ENCODE results near the gene CCL16.
"Not testable (repeated sequence)": the region's sequence is repeated elsewhere in the genome, so short reads cannot be mapped to it uniquely, and the experiment has no call there.

The CCL16 gene

GRCh38 chr17:36016555-36016954 is 35.3 kb upstream of the CCL16 start:
- DNase-seq (ENCODE audit: low spot score): no peak
- in situ Hi-C loops (cut with MboI; ENCODE audit: low sequenced_read_pairs, unreplicated experiment): no loop called here
- TF ChIP-seq, protein P1, sequence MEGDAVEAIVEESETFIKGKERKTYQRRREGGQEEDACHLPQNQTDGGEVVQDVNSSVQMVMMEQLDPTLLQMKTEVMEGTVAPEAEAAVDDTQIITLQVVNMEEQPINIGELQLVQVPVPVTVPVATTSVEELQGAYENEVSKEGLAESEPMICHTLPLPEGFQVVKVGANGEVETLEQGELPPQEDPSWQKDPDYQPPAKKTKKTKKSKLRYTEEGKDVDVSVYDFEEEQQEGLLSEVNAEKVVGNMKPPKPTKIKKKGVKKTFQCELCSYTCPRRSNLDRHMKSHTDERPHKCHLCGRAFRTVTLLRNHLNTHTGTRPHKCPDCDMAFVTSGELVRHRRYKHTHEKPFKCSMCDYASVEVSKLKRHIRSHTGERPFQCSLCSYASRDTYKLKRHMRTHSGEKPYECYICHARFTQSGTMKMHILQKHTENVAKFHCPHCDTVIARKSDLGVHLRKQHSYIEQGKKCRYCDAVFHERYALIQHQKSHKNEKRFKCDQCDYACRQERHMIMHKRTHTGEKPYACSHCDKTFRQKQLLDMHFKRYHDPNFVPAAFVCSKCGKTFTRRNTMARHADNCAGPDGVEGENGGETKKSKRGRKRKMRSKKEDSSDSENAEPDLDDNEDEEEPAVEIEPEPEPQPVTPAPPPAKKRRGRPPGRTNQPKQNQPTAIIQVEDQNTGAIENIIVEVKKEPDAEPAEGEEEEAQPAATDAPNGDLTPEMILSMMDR (IDR thresholded peaks at IDR 0.05; ENCODE audit: borderline replicate concordance, control extremely low read depth, extremely low read depth, insufficient read depth, missing control alignments): no peak

DNA sequence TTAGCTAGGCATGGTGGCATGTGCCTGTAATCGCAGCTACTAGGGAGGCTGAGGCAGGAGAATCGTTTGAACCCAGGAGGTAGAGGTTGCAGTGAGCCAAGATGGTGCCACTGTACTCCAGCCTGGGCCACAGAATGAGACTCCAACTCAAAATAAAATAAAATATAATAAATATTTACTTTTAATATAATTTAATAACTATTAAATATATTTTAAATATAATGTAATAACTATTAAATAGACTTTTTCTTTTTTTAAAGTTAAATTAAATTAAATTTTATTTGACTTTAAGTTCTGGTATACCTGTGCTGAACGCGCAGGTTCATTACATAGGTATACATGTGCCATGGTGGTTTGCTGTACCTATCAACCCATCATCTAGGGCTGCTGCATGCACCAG is 34.6 kb upstream of the CCL16 start:
- in situ Hi-C loops (cut with MboI; ENCODE audit: low sequenced_read_pairs, unreplicated experiment); DNase-seq (ENCODE audit: low spot score): not testable (repeated sequence)

DNA sequence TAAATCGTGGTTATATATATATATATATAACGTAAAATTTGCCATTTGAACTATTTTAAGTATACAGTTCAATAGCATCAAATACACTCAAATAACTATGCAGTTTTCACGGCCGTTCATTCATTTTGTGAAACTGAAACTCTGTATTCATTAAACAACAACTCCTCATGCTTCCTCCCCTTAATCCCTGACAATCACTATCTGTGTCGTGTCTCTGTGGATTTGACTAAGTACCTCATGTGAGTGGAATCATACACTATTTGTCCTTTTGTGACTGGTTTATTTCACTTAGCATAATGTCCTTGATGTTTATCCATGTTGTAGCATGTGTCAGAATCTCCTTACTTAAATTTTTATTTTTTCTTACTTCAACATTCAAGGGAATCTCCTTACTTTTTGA is 33.6 kb upstream of the CCL16 start:
- in situ Hi-C loops (cut with MboI; ENCODE audit: low sequenced_read_pairs, unreplicated experiment): no loop called here
- no peak for DNase-seq (ENCODE audit: low spot score)
- TF ChIP-seq, protein P1 (IDR thresholded peaks at IDR 0.05; ENCODE audit: borderline replicate concordance, control extremely low read depth, extremely low read depth, insufficient read depth, missing control alignments): no peak

GRCh38 chr17:36011201-36011600 is 29.9 kb upstream of the CCL16 start:
- no peak for DNase-seq (ENCODE audit: low spot score)
- TF ChIP-seq, protein P1 (IDR thresholded peaks at IDR 0.05; ENCODE audit: borderline replicate concordance, control extremely low read depth, extremely low read depth, insufficient read depth, missing control alignments): no peak
- in situ Hi-C loops (cut with MboI; ENCODE audit: low sequenced_read_pairs, unreplicated experiment): no loop called here

DNA sequence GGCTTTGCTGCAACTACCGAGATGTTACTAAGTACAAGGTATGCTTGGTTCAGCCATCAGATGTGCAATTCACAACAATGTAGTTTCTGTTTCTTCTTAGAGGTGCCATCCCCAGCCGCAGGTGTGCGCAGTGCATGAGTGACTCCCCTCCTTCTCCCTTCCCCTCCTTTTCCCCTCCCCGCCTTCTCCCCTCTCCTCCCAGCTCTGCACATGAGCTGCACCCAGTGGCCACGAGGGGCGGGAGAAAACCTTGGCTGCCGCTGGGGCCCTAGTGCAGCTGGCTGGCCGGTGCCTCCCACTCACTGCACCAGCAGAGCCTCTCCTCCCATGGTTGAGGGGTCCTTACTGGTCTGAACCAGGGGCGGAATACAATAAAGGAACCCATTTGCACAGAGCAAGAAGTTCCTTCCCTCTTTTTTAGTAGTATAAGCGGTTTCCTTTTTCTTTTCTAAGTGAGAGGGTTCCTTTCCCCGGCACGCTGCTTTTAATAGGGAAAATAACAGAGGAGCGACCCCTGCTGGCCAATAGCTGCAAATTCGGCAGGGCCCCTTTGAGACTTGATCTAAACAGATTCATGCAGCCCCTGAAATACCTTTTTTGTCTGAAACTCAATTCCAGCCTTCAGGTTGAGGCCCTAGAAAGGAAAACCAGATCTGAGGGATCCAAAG is 27.8 kb upstream of the CCL16 start:
- TF ChIP-seq, protein P1 (IDR thresholded peaks at IDR 0.05; ENCODE audit: borderline replicate concordance, control extremely low read depth, extremely low read depth, insufficient read depth, missing control alignments): peak; percentile 31
- DNase-seq (ENCODE audit: low spot score): no peak
- in situ Hi-C loops (cut with MboI; ENCODE audit: low sequenced_read_pairs, unreplicated experiment): no loop called here

DNA sequence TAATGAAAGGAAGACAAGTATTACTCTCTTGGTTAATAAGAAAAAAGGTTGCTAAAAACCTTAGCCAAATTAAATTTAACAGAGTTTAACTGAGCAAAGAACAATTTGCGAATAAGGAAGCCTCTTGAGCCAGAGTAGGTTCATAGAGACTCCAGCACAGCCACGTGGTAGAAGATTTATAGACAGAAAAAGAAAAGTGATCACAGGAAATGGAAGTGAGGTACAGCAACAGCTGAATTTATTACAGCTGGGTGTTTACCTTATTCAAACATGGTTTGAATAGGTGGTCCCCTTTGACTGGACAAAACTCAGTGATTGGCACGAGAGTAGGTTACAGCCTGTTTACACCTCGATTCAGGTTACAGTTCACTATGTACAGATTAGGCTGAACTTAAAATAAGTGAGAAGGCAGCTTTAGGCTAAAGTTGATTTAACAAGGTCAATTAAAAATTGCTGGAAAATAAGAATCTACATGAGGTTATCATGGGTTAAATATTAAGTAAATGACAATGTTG is 23.4 kb upstream of the CCL16 start:
- in situ Hi-C loops (cut with MboI; ENCODE audit: low sequenced_read_pairs, unreplicated experiment): no loop called here
- TF ChIP-seq, protein P1 (IDR thresholded peaks at IDR 0.05; ENCODE audit: borderline replicate concordance, control extremely low read depth, extremely low read depth, insufficient read depth, missing control alignments): no peak
- no peak for DNase-seq (ENCODE audit: low spot score)

DNA sequence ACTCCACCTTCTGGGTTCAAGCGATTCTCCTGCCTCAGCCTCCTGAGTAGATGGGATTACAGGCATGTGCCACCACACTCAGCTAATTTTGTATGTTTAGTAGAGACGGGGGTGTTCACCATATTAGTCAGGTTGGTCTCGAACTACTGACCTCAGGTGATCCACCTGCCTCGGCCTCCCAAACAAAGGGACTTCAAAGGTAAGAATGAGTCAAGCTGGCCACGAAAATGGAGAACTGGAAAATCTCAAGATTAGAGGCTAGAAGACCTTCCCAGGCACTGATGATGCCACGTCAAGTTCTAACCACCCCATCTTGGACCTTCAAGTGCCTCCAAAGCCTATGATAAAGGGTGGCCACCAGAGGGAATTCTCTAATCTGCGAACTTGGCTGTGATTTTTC is 21.3 kb upstream of the CCL16 start:
- TF ChIP-seq, protein P1 (IDR thresholded peaks at IDR 0.05; ENCODE audit: borderline replicate concordance, control extremely low read depth, extremely low read depth, insufficient read depth, missing control alignments): no peak
- DNase-seq (ENCODE audit: low spot score): no peak
- in situ Hi-C loops (cut with MboI; ENCODE audit: low sequenced_read_pairs, unreplicated experiment): no loop called here

All from GM13976 (cell line).